Bladder microvascular endothelial cell (primary cell): ENCODE measurements around the gene DDX46. TPM values are rescaled to one million over a fixed set of nuclear protein-coding genes. Genes with fewer than 3 reads are reported as not detected.

Experiments used
- total RNA-seq: library from RNA; depleted of rRNA; stranded (reverse); fragments of >200 nt; gene quantifications from 2 replicates; pipeline ENCODE4 v1.2.3, GENCODE V29; 2014

Gene DDX46, protein sequence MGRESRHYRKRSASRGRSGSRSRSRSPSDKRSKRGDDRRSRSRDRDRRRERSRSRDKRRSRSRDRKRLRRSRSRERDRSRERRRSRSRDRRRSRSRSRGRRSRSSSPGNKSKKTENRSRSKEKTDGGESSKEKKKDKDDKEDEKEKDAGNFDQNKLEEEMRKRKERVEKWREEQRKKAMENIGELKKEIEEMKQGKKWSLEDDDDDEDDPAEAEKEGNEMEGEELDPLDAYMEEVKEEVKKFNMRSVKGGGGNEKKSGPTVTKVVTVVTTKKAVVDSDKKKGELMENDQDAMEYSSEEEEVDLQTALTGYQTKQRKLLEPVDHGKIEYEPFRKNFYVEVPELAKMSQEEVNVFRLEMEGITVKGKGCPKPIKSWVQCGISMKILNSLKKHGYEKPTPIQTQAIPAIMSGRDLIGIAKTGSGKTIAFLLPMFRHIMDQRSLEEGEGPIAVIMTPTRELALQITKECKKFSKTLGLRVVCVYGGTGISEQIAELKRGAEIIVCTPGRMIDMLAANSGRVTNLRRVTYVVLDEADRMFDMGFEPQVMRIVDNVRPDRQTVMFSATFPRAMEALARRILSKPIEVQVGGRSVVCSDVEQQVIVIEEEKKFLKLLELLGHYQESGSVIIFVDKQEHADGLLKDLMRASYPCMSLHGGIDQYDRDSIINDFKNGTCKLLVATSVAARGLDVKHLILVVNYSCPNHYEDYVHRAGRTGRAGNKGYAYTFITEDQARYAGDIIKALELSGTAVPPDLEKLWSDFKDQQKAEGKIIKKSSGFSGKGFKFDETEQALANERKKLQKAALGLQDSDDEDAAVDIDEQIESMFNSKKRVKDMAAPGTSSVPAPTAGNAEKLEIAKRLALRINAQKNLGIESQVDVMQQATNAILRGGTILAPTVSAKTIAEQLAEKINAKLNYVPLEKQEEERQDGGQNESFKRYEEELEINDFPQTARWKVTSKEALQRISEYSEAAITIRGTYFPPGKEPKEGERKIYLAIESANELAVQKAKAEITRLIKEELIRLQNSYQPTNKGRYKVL
- total RNA-seq: 13.0 and 26.5 TPM in 2 replicates

DNA sequence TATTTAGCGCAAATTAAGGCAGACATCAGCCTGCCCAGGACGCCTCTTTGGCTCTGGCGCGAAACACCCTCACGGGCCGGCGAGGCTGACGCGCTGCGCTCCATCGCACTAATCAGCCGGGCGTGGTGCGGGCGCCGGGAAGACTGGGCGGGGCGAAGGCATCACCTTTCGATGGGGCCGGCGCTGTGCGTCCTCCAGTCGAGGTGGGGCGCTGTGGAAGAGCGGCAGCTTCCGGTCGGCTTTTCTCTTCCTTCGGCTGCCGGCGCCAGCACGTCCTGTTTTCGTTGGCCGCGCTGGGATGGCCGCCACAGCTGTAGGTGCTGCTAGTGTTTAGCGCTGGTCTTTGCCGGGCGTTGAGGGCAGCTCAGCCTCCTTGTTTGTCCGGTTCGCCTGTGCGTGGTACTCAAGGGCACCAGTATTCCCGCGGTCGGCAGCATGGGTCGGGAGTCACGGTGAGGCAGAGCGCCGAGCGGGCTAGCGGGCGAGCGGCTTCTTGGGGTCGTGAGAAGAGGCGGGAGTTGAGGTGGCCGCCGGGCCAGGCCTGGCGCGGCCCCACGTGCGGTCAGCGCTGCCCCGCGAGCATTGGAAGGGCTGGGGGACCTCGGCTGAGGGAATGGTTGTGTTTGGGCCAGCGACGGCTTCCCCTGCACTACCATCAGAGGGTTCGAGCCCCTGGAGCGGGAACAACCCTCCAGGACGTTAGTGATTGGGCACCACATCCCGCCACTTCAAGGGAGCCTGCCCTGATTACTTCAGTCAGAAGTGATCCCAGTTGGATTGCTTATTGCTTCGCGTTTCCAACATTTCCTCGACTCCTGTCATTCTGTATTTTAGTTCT is at the start of gene DDX46:
Gene DDX46 (plus strand): TSS at position 276 of the 838 bp plus-strand sequence. CDS start 160 bp downstream, at position 436.

DNA sequence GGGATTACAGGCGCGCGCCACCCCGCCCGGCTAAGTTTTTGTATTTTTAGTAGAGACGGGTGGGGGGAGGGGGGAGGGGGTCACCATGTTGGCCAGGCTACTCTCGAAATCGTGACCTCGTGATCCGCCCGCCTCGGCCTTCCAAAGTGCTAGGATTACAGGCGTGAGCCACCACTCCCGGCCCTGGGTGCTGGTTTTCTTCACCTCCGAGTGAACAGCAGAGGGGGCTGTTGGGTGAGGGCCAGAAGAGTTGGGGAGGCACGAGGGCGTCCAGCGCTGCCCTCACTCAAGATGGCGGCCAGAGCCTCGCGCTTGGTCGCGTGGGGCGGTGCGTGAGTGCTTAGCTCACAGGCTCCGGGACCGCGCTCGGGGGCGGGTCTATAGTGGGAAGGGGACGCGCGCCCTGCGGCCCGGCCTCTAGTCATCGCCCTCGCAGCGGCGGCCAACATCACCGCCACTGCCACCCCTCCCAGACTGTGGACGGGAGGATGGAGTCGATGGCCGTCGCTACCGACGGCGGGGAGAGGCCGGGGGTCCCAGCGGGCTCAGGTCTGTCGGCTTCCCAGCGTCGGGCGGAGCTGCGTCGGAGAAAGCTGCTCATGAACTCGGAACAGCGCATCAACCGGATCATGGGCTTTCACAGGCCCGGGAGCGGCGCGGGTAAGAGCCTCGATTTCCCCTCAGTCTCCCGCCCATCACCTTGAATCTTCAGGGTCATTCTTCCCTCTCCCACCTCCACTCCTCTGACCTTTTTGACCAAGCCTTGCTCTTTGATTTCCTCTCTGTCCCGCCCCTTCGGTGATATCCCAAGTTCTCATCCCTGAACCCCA is 20.2 kb upstream of the DDX46 start, which contains the start of gene CAMLG:
Gene CAMLG (plus strand): TSS at position 416 of the 830 bp plus-strand sequence. CDS start 73 bp downstream, at position 489.

DNA sequence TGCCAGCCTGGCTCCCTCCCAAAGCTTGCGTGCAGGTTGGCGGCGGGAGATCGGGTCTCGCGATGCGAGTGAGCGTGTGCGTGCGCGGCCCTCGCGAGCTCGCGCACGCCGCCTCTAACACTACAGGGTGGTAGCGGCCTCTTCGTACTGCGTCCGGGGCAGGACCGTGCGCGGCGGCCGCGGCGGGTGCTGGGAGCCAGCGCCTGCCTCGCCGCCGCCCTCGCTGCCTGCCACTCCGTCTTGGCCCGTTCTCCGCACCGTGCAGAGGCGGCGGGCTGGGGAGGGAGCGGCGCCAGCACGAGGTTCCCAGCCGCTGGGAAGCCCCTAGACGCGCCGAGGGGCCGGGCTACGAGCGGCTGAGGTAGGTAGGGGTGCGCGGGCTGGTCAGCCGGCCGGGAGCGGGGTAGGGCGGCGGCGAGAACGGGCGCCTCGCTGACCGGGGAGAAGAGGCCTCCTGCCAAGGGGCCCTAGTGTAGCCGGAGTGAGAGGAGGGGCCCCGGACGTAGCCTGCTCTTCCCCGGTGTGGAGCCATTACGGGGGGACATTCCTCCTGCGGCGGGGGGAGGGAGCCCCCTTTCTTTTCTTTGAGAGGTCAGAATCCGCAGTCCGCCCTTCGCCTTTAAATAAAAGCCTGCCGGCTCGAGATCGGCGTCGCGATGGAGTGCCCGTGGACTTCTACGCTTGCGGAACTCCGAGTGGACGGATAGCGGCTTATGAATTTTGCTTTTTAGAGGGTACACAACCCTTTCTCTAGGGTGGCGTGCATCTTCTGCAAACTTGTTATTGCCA is 87.5 kb downstream of the DDX46 start, which contains the start of gene C5orf24:
Gene C5orf24 (plus strand): TSS at position 117 of the 789 bp plus-strand sequence. CDS start 8,933 bp downstream, outside the sequence.

DNA sequence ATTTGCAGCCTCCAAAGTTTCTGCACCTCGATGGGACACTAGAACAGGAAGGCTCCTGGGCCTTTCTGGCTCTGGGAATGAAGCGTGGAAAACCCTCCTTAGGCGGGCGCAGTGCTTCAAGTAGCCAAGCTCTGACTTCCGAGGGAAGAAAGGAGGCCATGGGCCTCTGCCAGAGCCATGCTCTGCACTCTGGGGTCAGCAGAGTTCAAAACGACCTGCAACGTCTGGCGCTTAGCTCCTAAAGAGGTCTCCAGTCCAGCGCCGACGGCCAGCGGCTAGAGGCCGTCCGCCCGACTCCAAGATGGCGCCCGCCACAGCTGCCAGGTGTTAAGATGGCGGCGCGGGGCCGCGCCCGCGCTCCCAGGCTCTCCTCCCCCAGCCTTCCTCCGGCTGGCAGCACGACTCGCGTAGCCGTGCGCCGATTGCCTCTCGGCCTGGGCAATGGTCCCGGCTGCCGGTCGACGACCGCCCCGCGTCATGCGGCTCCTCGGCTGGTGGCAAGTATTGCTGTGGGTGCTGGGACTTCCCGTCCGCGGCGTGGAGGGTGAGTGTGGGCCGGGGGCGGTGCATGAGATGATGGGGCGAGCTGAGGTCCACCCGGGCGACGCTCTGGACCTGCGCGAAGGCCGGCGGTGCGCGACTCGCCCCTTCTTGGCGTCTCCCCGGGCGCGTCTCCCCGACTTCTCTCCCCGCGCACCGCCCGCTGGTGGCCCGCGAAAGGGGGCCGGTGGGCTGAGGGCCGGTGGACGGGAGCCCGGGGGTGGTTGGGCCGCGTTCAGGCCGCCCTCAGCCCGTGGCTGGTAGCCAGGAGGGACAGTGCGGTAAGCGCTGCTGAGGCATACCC is 115.6 kb downstream of the DDX46 start, which contains the start of gene TXNDC15:
Gene TXNDC15 (plus strand): TSS at position 385 of the 844 bp plus-strand sequence. CDS start 57 bp downstream, at position 442.

Other genes starting within 250 kb of the DDX46 start
- 14.6 and 33.3 TPM in 2 replicates for gene JADE2, start 233.1 kb upstream of the DDX46 start, total RNA-seq
- 44.0 and 109 TPM in 2 replicates for gene SAR1B, start 126.0 kb upstream of the DDX46 start, total RNA-seq
- 9.2 and 30.8 TPM in 2 replicates for gene SEC24A, start 110.0 kb upstream of the DDX46 start, total RNA-seq
- 25.9 and 32.4 TPM in 2 replicates for gene CAMLG, start 20.2 kb upstream of the DDX46 start, total RNA-seq
- gene C5orf24, start 87.2 kb downstream of the DDX46 start, total RNA-seq: 30.3 and 63.4 TPM in 2 replicates
- gene TXNDC15, start 115.6 kb downstream of the DDX46 start, total RNA-seq: 57.0 and 90.8 TPM in 2 replicates
- 2.8 and 4.7 TPM in 2 replicates for gene PCBD2, start 146.4 kb downstream of the DDX46 start, total RNA-seq
- not detected in 2 replicates for gene CATSPER3, start 209.1 kb downstream of the DDX46 start, total RNA-seq